ENCODE measurements around the gene KDM4C.

DNA sequence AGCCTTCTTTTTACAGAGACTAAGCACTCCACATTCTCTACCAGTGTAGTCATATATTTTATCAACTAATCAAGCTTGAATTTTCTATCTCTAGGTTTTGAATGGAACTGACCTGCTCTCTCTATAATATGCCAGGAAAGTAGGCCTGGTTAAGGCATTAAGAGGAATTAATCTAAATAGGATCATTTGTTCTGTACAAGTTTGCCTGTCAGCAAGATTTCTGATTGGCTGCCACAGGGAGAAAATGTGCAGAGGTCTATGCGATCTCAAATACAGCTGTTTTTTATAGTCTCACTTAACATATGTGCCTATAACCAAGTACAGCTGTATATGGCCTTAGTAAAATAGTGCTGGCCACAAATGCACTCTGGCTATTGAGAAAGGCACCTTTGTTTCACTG is 418.8 kb downstream of the KDM4C start:
- TF ChIP-seq EP300 (IDR thresholded peaks at IDR 0.05) (no peak), POLR2A (IDR thresholded peaks at IDR 0.05; ENCODE audit: low read length) (no peak), CHD4 (IDR thresholded peaks at IDR 0.05; ENCODE audit: borderline replicate concordance) (no peak), MAFK (IDR thresholded peaks at IDR 0.05; ENCODE audit: partially characterized antibody) (no peak), PHF8 (IDR thresholded peaks at IDR 0.05; ENCODE audit: borderline replicate concordance, low read depth) (no peak)
- TF ChIP-seq, protein P1, sequence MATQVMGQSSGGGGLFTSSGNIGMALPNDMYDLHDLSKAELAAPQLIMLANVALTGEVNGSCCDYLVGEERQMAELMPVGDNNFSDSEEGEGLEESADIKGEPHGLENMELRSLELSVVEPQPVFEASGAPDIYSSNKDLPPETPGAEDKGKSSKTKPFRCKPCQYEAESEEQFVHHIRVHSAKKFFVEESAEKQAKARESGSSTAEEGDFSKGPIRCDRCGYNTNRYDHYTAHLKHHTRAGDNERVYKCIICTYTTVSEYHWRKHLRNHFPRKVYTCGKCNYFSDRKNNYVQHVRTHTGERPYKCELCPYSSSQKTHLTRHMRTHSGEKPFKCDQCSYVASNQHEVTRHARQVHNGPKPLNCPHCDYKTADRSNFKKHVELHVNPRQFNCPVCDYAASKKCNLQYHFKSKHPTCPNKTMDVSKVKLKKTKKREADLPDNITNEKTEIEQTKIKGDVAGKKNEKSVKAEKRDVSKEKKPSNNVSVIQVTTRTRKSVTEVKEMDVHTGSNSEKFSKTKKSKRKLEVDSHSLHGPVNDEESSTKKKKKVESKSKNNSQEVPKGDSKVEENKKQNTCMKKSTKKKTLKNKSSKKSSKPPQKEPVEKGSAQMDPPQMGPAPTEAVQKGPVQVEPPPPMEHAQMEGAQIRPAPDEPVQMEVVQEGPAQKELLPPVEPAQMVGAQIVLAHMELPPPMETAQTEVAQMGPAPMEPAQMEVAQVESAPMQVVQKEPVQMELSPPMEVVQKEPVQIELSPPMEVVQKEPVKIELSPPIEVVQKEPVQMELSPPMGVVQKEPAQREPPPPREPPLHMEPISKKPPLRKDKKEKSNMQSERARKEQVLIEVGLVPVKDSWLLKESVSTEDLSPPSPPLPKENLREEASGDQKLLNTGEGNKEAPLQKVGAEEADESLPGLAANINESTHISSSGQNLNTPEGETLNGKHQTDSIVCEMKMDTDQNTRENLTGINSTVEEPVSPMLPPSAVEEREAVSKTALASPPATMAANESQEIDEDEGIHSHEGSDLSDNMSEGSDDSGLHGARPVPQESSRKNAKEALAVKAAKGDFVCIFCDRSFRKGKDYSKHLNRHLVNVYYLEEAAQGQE (IDR thresholded peaks at IDR 0.05), result no peak
- TF ChIP-seq, protein P2, sequence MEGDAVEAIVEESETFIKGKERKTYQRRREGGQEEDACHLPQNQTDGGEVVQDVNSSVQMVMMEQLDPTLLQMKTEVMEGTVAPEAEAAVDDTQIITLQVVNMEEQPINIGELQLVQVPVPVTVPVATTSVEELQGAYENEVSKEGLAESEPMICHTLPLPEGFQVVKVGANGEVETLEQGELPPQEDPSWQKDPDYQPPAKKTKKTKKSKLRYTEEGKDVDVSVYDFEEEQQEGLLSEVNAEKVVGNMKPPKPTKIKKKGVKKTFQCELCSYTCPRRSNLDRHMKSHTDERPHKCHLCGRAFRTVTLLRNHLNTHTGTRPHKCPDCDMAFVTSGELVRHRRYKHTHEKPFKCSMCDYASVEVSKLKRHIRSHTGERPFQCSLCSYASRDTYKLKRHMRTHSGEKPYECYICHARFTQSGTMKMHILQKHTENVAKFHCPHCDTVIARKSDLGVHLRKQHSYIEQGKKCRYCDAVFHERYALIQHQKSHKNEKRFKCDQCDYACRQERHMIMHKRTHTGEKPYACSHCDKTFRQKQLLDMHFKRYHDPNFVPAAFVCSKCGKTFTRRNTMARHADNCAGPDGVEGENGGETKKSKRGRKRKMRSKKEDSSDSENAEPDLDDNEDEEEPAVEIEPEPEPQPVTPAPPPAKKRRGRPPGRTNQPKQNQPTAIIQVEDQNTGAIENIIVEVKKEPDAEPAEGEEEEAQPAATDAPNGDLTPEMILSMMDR (IDR thresholded peaks at IDR 0.05), result no peak

Data from A549 (cell line).